ENCODE data around the gene DNM2. TPM values are rescaled to one million over a fixed set of nuclear protein-coding genes. Genes with fewer than 3 reads are reported as not detected.

DNM2 gene
- total RNA-seq, 8 experiments from 2014 or later: 23.2 to 128 (median 45.4) TPM

DNA sequence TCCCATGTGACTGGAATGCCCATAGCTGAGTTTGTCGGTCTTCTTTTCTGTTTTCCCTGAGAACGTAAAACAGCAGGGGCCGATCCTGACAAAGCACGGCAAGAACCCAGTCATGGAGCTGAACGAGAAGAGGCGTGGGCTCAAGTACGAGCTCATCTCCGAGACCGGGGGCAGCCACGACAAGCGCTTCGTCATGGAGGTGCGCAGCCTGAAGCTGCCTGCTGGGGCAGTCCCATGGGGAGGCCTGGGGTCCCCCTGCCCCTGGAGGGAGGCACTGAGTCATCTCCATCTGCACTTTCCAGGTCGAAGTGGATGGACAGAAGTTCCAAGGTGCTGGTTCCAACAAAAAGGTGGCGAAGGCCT lies 34.8 kb upstream of the DNM2 start:
- ATAC-seq (replicated peaks in 6 of 8): no peak
- H3K4me1 ChIP-seq (replicated peaks in 1 of 2): peaks cover 11 to 13% of the 10 kb centered on the region in 2 donors
- H3K4me3 ChIP-seq: no peak overlapping the region
- no peak overlapping the region for H3K27ac ChIP-seq
- WGBS, 10 experiments: 78 to 100% (median 96%) methylated on average over 1 to 11 of the region's 15 CpGs; no CpG with 5 or more reads in 6 of the 10 experiments
- in situ Hi-C loops (cut with MboI; ENCODE audit: low pct_unique_long_range_greater_than_20kb in 2 of 9, low sequenced_read_pairs in 9 of 9, unreplicated experiment in 9 of 9): no loop called here

DNA sequence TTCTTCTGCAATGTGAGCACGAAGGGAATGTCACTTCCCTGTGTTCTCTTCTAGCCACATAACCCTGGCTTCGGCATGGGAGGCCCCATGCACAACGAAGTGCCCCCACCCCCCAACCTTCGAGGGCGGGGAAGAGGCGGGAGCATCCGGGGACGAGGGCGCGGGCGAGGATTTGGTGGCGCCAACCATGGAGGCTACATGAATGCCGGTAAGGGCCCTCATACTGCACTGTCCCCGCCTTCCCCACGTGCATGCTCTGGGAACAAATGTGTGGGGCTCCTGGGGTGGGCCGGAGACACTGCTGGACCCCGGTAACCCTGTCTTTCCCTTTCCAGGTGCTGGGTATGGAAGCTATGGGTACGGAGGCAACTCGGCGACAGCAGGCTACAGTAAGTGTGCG lies 34.3 kb upstream of the DNM2 start:
- WGBS, 10 experiments: 82 to 100% (median 96%) methylated on average over 3 to 14 of the region's 21 CpGs; no CpG with 5 or more reads in 7 of the 10 experiments
- H3K4me3 ChIP-seq: no peak overlapping the region
- no peak overlapping the region for H3K27ac ChIP-seq
- ATAC-seq (replicated peaks in 6 of 8): no peak
- in situ Hi-C loops (cut with MboI; ENCODE audit: low pct_unique_long_range_greater_than_20kb in 2 of 9, low sequenced_read_pairs in 9 of 9, unreplicated experiment in 9 of 9): no loop called here
- peaks cover 11 to 13% of the 10 kb centered on the region in 2 donors for H3K4me1 ChIP-seq (replicated peaks in 1 of 2)

DNA sequence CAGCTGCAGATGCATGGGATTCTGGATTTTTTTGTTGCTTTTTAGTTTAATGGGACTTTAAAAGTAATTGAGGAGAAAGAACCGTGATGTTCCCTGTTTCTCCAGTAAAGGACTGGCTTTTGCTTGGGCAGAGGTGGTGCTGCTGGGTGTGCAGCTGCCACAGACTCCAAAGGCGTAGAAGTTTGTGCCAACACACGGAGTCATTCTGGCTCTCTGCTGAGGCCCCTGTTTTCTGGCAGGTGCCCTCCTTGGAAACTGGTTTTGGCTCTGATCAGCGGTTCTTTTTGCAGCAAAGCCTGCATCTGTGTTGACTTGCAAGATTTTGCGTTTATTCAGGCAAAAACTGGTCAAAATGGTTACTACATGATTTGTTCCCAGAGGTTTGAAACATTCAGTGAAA lies 32.7 kb upstream of the DNM2 start:
- Histone ChIP-seq H3K4me3 (no peak overlapping the region), H3K27ac (no peak overlapping the region), H3K4me1 (replicated peaks in 1 of 2) (peaks cover 11 to 13% of the 10 kb centered on the region in 2 donors)
- no peak for ATAC-seq (replicated peaks in 6 of 8)
- in situ Hi-C loops (cut with MboI; ENCODE audit: low pct_unique_long_range_greater_than_20kb in 2 of 9, low sequenced_read_pairs in 9 of 9, unreplicated experiment in 9 of 9): no loop called here
- 60 to 100% (median 94%) methylated on average over 1 to 5 of the region's 5 CpGs; no CpG with 5 or more reads in 1 of the 10 experiments for WGBS, 10 experiments

DNA sequence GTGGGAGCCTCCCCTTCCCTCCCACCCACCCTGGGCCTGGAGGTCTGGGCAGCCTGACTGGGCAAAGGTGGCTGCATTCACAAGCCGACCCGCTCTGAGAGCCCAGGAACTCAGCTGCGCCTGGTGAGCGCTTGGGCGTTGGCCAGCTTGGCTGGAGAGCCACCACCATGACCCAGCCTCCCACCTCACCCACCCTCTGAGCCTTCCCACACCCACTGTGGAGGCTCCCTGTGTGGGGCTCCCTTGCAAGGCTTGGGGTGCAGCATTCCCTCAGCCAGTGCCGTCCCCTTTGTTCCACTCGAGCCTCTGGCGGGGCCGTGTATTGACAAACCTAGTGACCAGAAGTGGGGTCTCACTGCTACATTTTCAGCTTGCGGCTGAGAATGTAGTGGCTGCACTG lies 31.7 kb upstream of the DNM2 start:
- Histone ChIP-seq H3K27ac (peak overlapping the region; percentile 69 to 80), H3K4me1 (replicated peaks in 1 of 2) (peaks cover 11 to 13% of the 10 kb centered on the region in 2 donors), H3K4me3 (no peak overlapping the region)
- in situ Hi-C loops (cut with MboI; ENCODE audit: low pct_unique_long_range_greater_than_20kb in 2 of 9, low sequenced_read_pairs in 9 of 9, unreplicated experiment in 9 of 9): no loop called here
- ATAC-seq (replicated peaks in 6 of 8): peak in 4 of 8 experiments; percentile 4 to 13 (median 10)
- WGBS, 10 experiments: 100% methylated on average over 1 of the region's 10 CpGs; no CpG with 5 or more reads in 9 of the 10 experiments

DNA sequence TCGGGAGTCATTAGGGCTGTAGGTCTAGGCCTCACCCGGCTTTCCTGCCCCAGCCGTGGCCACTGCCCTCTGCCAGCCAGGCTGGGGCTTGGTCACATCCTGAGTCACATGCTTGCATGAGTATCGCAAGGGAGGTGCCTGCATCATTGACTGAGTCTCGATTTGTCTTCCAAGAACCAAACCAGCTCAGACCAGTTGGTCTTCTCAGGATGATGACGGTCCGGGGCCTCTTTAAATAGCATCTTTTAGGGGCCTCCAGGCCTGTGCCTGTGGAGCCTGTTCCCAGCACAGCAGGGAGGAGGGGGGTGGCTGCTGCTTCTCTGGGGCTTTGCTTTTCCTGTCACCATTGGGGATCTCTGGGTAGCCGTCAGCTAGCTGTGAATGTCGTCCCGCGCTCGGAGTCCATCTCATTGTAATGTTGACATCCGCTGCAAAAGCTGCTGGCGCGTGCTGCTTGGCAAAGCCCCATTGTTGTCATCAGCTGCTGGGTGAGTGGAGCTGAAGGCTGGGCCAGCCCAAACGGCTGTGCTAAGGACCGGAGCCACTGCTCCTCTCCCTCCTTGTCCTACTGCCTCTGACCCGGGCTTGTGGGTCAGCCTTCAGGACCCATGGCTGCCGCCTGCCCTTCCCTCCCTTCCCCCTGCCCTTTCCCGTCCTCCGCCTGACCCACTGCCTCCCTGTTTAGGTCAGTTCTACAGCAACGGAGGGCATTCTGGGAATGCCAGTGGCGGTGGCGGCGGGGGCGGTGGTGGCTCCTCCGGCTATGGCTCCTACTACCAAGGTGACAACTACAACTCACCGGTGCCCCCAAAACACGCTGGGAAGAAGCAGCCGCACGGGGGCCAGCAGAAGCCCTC lies 31.0 kb upstream of the DNM2 start:
- in situ Hi-C loops (cut with MboI; ENCODE audit: low pct_unique_long_range_greater_than_20kb in 2 of 9, low sequenced_read_pairs in 9 of 9, unreplicated experiment in 9 of 9): no loop called here
- 33 to 100% (median 60%) methylated on average over 1 to 10 of the region's 31 CpGs; no CpG with 5 or more reads in 5 of the 10 experiments for WGBS, 10 experiments
- ATAC-seq (replicated peaks in 6 of 8): peak in 7 of 8 experiments; percentile 85 to 91 (median 91)
- Histone ChIP-seq H3K27ac (peak overlapping the region; percentile 69 to 80), H3K4me3 (no peak overlapping the region), H3K4me1 (replicated peaks in 1 of 2) (peaks cover 11 to 13% of the 10 kb centered on the region in 2 donors)

DNA sequence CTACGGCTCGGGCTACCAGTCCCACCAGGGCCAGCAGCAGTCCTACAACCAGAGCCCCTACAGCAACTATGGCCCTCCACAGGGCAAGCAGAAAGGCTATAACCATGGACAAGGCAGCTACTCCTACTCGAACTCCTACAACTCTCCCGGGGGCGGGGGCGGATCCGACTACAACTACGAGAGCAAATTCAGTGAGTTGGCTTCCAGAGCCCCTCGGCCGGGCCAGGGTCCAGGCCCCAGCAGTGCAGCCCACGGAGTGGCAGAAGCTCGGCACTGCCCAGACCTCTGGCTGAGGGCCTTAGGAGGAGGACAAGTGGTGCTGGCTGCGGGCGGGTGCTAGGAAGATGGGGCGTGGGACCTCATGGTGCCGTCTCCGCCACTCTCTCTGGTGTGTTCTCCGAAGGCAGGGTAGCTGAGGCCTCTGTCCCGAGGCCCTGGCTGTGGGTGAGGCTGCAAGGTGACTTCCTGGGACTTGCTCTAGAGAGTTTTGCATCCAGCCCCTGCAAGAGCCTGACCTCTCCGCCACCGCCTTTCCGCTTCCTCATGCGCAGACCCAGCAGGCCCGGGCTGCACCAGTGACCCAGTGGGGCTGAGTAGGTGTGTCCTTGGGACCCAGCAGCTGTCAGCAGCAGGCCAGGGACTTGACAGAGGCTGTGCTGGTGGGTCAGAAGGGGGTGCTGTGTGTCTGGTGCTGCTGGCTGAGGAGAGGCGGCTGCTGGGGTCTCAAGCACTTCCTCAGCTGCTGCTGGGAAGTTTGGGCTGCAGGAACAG lies 30.2 kb upstream of the DNM2 start:
- no peak overlapping the region for H3K4me3 ChIP-seq
- peak overlapping the region; percentile 69 to 80 for H3K27ac ChIP-seq
- H3K4me1 ChIP-seq (replicated peaks in 1 of 2): peaks cover 11 to 13% of the 10 kb centered on the region in 2 donors
- in situ Hi-C loops (cut with MboI; ENCODE audit: low pct_unique_long_range_greater_than_20kb in 2 of 9, low sequenced_read_pairs in 9 of 9, unreplicated experiment in 9 of 9): no loop called here
- ATAC-seq (replicated peaks in 6 of 8): no peak
- WGBS, 10 experiments: 82 to 100% (median 90%) methylated on average over 3 to 16 of the region's 25 CpGs; no CpG with 5 or more reads in 5 of the 10 experiments

- ATAC-seq (replicated peaks in 6 of 8): no peak
- 80 to 100% (median 97%) methylated on average over 1 to 7 of the region's 27 CpGs; no CpG with 5 or more reads in 4 of the 10 experiments for WGBS, 10 experiments
- Histone ChIP-seq H3K27ac (no peak overlapping the region), H3K4me3 (no peak overlapping the region), H3K4me1 (replicated peaks in 1 of 2) (peaks cover 11 to 13% of the 10 kb centered on the region in 2 donors)
- in situ Hi-C loops (cut with MboI; ENCODE audit: low pct_unique_long_range_greater_than_20kb in 2 of 9, low sequenced_read_pairs in 9 of 9, unreplicated experiment in 9 of 9): no loop called here
Observed at GRCh38 chr19:10688545-10689280, 29.2 kb upstream of the DNM2 start.

DNA sequence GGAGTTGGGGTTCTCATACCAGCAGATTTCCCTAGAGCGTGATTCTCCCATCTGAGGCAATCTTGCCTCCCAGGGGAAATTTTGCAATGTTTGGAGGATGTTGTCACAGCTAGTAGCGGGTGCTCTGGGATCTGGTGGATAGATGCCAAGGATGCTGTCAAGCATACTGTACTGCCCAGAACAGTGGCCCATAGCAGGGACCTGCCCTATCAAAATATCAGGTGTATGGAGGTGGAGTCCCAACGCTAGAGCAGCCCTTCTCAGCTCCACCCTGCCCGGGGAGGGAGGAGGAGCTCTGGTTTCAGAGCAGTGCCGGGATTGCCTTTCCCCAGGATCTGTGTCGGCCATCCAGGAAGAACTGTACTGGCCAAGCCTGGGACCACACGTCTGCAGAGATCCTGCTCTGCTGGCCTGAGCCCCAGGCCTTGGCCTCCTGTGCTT lies 27.5 kb upstream of the DNM2 start:
- Histone ChIP-seq H3K27ac (no peak overlapping the region), H3K4me1 (replicated peaks in 1 of 2) (peaks cover 11 to 13% of the 10 kb centered on the region in 2 donors), H3K4me3 (no peak overlapping the region)
- 80 to 100% (median 93%) methylated on average over 1 to 5 of the region's 7 CpGs; no CpG with 5 or more reads in 5 of the 10 experiments for WGBS, 10 experiments
- in situ Hi-C loops (cut with MboI; ENCODE audit: low pct_unique_long_range_greater_than_20kb in 2 of 9, low sequenced_read_pairs in 9 of 9, unreplicated experiment in 9 of 9): no loop called here
- ATAC-seq (replicated peaks in 6 of 8): peak in 1 of 8 experiments; percentile 13

DNA sequence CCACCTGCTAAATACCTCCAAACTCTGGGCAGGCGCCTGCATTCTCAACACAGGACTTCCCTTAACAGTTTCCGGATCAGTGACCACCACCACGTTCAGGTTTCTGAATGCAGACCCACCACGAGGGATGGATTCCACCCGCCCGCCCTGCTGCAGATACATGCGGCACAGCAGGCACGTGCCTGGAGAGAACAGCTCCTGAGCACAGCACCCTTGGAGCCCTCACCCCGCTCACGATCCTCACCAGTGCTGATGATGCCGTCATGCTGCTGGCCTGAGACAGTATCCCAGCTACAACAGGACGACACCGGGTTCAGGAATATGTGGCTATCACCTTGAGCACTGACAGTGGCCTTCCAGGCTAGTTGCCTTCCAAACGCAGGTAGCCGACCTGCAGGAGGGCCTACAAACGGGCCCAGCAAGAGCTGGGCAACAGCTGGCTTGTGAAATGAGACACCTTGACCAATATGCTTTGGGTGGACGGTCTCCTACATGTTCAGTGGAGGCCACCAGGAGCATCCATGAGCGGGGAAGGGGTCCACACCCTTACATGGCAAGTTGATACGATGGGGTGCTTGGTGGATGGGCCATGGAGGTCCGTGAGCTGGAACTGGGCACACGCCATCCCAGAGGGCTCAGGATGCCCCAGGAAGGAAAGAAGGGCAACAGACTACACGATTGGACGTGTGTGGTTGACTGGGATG lies 26.5 kb upstream of the DNM2 start:
- Histone ChIP-seq H3K4me1 (replicated peaks in 1 of 2) (peaks cover 5 to 10% of the 10 kb centered on the region in 2 donors), H3K4me3 (no peak overlapping the region), H3K27ac (no peak overlapping the region)
- WGBS, 10 experiments: 80 to 100% (median 91%) methylated on average over 1 to 7 of the region's 23 CpGs; no CpG with 5 or more reads in 4 of the 10 experiments
- in situ Hi-C loops (cut with MboI; ENCODE audit: low pct_unique_long_range_greater_than_20kb in 2 of 9, low sequenced_read_pairs in 9 of 9, unreplicated experiment in 9 of 9): no loop called here
- ATAC-seq (replicated peaks in 6 of 8): no peak

- H3K4me3 ChIP-seq: no peak overlapping the region
- no peak overlapping the region for H3K27ac ChIP-seq
- in situ Hi-C loops (cut with MboI; ENCODE audit: low pct_unique_long_range_greater_than_20kb in 2 of 9, low sequenced_read_pairs in 9 of 9, unreplicated experiment in 9 of 9): no loop called here
- no peak for ATAC-seq (replicated peaks in 6 of 8)
- 80 to 100% (median 92%) methylated on average over 1 to 2 of the region's 5 CpGs; no CpG with 5 or more reads in 6 of the 10 experiments for WGBS, 10 experiments
- peaks cover 4 to 9% of the 10 kb centered on the region in 2 donors for H3K4me1 ChIP-seq (replicated peaks in 1 of 2)
Observed at GRCh38 chr19:10691883-10692282, 26.0 kb upstream of the DNM2 start.

- Histone ChIP-seq H3K4me3 (no peak overlapping the region), H3K27ac (no peak overlapping the region), H3K4me1 (replicated peaks in 1 of 2) (peaks cover 0 to 5% of the 10 kb centered on the region in 2 donors)
- in situ Hi-C loops (cut with MboI; ENCODE audit: low pct_unique_long_range_greater_than_20kb in 2 of 9, low sequenced_read_pairs in 9 of 9, unreplicated experiment in 9 of 9): no loop called here
- WGBS, 10 experiments: 50 to 100% (median 91%) methylated on average over 1 to 2 of the region's 5 CpGs; no CpG with 5 or more reads in 4 of the 10 experiments
- ATAC-seq (replicated peaks in 6 of 8): no peak
Observed at GRCh38 chr19:10692673-10693264, 25.1 kb upstream of the DNM2 start.

All from motor neuron (in vitro differentiated cells).